Stimulated activated CD4-positive, alpha-beta T cell treated with anti-CD3 and anti-CD28 coated beads, TNF-alpha, amount 100 ng/mL, for 24 hours (primary cell): ENCODE data around the gene MCRS1.
"Not testable (repeated sequence)": the region's sequence is repeated elsewhere in the genome, so short reads cannot be mapped to it uniquely, and the experiment has no call there.

Experiments
- DNase-seq, 3 experiments: peaks; one replicate each; pipeline ENCODE4 v3.0.0-alpha.2; 2020; ENCODE audit warnings: low read depth in 3 of 3

The MCRS1 gene

DNA sequence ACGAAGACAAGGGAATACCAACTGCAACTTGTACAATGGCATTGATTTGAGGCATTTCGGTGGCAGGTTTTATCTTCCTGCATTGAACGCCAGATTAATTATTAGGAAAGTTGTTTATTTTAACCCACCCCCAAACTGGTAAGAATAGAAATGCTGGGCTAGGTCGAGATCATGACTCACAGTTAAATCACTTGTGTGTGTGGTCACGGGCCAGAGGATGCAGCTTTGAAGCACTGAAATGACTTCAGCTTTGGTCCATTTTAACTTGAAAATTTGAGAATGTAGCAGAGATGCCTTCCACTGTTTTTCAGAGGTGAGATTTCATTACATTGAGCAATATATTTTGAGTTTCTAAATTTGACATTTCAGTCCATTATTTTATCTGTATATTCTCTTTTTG is 52.7 kb downstream of the MCRS1 start:
- no peak for DNase-seq

DNA sequence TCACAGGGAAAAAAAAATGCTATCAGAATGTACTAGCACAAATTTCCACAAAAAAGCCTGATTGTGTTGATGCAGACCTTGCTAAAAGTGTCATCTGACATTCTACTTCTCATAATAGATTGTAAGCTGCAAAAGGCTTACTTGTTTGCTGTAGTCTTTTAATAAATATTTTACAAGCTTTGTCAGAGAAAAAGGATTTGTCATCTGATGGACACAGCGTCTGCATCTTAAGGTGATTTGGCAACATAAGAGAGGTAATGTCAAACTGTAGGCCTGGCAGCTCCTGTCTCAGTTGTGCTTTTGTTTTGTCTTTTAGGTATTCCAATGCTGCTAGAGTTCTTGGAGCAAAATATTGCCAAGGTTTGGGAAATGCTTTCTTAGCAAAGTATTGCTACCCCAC is 55.4 kb downstream of the MCRS1 start:
- DNase-seq, result no peak

DNA sequence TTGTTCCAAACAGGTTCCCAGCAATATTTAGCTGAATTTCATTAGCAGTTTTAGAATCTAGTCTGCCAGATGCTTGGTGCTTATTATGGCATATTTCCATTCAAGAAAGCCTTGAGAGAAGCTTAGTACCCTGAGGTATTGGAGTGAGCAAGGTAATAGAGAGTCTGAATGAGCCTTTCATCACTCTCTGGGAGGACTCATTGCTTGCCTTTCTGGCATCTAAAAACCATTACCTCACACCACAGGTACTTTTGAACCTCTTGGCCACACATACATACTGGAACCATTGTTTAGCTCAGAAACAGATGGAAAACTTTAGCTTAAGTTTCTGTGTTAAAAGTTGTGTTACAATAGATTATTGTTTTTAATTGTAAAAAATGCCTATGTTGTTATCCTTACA is 56.5 kb downstream of the MCRS1 start:
- no peak for DNase-seq

GRCh38 chr12:49509681-49510080 is 58.3 kb downstream of the MCRS1 start:
- DNase-seq, result not testable (repeated sequence)
